ENCODE data around the gene TBL1Y.

Gene TBL1Y

GRCh38 chrY:6999905-7000304 lies 89.4 kb downstream of the TBL1Y start:
- Mint-ChIP-seq H3K36me3 (ENCODE audit: low read depth) (no peaks in the 10 kb centered on the region), H3K27me3 (ENCODE audit: low read depth) (no peaks in the 10 kb centered on the region), H3K9me3 (no peaks in the 10 kb centered on the region), H3K4me3 (no peak overlapping the region), H3K4me1 (no peaks in the 10 kb centered on the region), H3K27ac (no peak overlapping the region)
- TF ChIP-seq, protein P1, sequence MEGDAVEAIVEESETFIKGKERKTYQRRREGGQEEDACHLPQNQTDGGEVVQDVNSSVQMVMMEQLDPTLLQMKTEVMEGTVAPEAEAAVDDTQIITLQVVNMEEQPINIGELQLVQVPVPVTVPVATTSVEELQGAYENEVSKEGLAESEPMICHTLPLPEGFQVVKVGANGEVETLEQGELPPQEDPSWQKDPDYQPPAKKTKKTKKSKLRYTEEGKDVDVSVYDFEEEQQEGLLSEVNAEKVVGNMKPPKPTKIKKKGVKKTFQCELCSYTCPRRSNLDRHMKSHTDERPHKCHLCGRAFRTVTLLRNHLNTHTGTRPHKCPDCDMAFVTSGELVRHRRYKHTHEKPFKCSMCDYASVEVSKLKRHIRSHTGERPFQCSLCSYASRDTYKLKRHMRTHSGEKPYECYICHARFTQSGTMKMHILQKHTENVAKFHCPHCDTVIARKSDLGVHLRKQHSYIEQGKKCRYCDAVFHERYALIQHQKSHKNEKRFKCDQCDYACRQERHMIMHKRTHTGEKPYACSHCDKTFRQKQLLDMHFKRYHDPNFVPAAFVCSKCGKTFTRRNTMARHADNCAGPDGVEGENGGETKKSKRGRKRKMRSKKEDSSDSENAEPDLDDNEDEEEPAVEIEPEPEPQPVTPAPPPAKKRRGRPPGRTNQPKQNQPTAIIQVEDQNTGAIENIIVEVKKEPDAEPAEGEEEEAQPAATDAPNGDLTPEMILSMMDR (IDR thresholded peaks at IDR 0.05; ENCODE audit: unreplicated experiment in 3 of 3), result no peak

DNA sequence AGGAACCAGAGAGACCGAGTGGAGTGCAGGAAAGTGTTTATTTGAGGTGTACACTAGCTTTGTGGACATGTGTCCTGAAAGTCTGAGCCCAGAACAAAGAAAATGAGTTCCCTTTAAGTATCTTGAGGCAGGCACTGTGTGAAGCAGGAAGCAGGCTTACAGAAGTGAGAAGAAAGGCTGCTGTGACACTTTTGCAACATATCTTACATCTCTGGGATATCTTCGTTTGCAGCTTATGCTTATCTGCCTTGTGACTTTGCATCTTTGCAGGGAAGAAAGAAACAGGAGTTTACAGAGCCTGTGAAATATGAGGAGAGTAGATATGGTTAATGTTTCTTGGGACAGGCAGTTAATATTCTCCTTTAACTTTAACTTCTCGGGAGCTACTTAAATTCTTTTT lies 92.1 kb downstream of the TBL1Y start:
- H3K9me3 Mint-ChIP-seq, result no peaks in the 10 kb centered on the region
- H3K4me1 Mint-ChIP-seq, result no peaks in the 10 kb centered on the region
- H3K27ac Mint-ChIP-seq, result no peak overlapping the region
- no peak overlapping the region for H3K4me3 Mint-ChIP-seq
- H3K36me3 Mint-ChIP-seq (ENCODE audit: low read depth), result no peaks in the 10 kb centered on the region
- TF ChIP-seq, protein P1 (IDR thresholded peaks at IDR 0.05; ENCODE audit: unreplicated experiment in 3 of 3), result no peak
- no peaks in the 10 kb centered on the region for H3K27me3 Mint-ChIP-seq (ENCODE audit: low read depth)

DNA sequence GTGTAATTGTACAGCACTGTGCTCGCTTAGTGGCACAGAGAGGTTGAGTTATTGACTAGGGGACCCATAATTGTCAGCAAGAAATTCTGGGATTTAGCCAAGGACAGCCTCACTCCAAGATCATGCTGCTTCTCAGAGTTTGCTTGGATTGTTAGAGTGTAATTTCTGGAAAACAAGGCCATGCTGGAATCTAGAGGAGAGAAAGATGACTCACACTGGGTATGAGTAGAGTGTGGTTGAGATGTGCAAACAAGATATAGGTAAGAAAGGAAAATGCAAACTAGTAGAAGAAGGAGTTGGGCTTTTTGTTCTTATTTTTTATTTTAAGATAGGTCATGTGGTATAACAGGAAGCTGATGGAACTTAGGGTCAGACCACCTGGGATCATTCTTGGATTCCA lies 97.4 kb downstream of the TBL1Y start:
- no peaks in the 10 kb centered on the region for H3K36me3 Mint-ChIP-seq (ENCODE audit: low read depth)
- TF ChIP-seq, protein P1 (IDR thresholded peaks at IDR 0.05; ENCODE audit: unreplicated experiment in 3 of 3), result no peak
- no peaks in the 10 kb centered on the region for H3K4me1 Mint-ChIP-seq
- H3K4me3 Mint-ChIP-seq, result no peak overlapping the region
- no peaks in the 10 kb centered on the region for H3K27me3 Mint-ChIP-seq (ENCODE audit: low read depth)
- H3K27ac Mint-ChIP-seq, result no peak overlapping the region
- no peaks in the 10 kb centered on the region for H3K9me3 Mint-ChIP-seq

- H3K9me3 Mint-ChIP-seq, result no peaks in the 10 kb centered on the region
- TF ChIP-seq, protein P1 (IDR thresholded peaks at IDR 0.05; ENCODE audit: unreplicated experiment in 3 of 3), result no peak
- no peaks in the 10 kb centered on the region for H3K27me3 Mint-ChIP-seq (ENCODE audit: low read depth)
- H3K4me1 Mint-ChIP-seq, result no peaks in the 10 kb centered on the region
- no peak overlapping the region for H3K27ac Mint-ChIP-seq
- no peak overlapping the region for H3K4me3 Mint-ChIP-seq
- no peaks in the 10 kb centered on the region for H3K36me3 Mint-ChIP-seq (ENCODE audit: low read depth)
These were observed 98.3 kb downstream of the TBL1Y start for GRCh38 chrY:7008578-7009355.

DNA sequence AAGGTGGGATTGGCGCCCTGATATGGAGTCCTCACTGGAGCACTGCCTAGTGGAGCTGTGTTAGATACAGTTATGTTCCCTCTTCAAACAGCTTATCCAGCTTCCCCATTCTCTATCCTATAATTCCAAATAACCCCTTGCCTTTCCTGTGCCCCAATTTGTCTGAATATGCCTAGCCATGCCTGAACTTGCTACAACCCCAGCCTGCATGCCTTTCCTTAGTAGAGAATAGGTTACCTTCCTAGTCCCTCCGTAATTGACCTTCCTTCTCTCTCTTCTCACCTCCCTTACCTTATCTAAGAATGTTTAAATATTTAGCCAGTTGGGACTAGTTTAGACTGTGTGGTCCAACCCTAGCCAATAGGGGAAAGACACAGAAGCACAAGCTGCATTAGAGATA lies 102.6 kb downstream of the TBL1Y start:
- Mint-ChIP-seq H3K4me3 (no peak overlapping the region), H3K27me3 (ENCODE audit: low read depth) (no peaks in the 10 kb centered on the region), H3K9me3 (no peaks in the 10 kb centered on the region), H3K27ac (no peak overlapping the region), H3K36me3 (ENCODE audit: low read depth) (no peaks in the 10 kb centered on the region), H3K4me1 (no peaks in the 10 kb centered on the region)
- TF ChIP-seq, protein P1 (IDR thresholded peaks at IDR 0.05; ENCODE audit: unreplicated experiment in 3 of 3), result no peak

GRCh38 chrY:7016521-7016920 lies 106.0 kb downstream of the TBL1Y start:
- Mint-ChIP-seq H3K4me3 (no peak overlapping the region), H3K27me3 (ENCODE audit: low read depth) (no peaks in the 10 kb centered on the region), H3K4me1 (no peaks in the 10 kb centered on the region), H3K36me3 (ENCODE audit: low read depth) (no peaks in the 10 kb centered on the region), H3K27ac (no peak overlapping the region), H3K9me3 (no peaks in the 10 kb centered on the region)
- TF ChIP-seq, protein P1 (IDR thresholded peaks at IDR 0.05; ENCODE audit: unreplicated experiment in 3 of 3), result no peak
